Activated naive CD8-positive, alpha-beta T cell treated with anti-CD3 and anti-CD28 coated beads for 36 hours (primary cell): ENCODE results near the gene ASCL5. TPM values are rescaled to one million over a fixed set of nuclear protein-coding genes. Genes with fewer than 3 reads are reported as not detected.

Experiments used
- DNase-seq: peaks from one replicate; pipeline ENCODE4 v3.0.0; 2021
- H3K27ac Mint-ChIP-seq: one replicate; pipeline ENCODE4 v1.8.0; 2022; ENCODE audit warnings: mild to moderate bottlenecking, moderate library complexity, mixed read lengths
- H3K27me3 Mint-ChIP-seq: one replicate; pipeline ENCODE4 v1.8.0; 2022; ENCODE audit warnings: mild to moderate bottlenecking, mixed read lengths
- H3K36me3 Mint-ChIP-seq: one replicate; pipeline ENCODE4 v1.8.0; 2021; ENCODE audit warnings: mild to moderate bottlenecking, mixed read lengths
- H3K4me1 Mint-ChIP-seq: one replicate; pipeline ENCODE4 v1.8.0; 2021; ENCODE audit warnings: mixed read lengths
- H3K4me3 Mint-ChIP-seq: one replicate; pipeline ENCODE4 v1.8.0; 2022; ENCODE audit warnings: mild to moderate bottlenecking, moderate library complexity, mixed read lengths
- H3K9me3 Mint-ChIP-seq: one replicate; pipeline ENCODE4 v1.8.0; 2022; ENCODE audit warnings: mixed read lengths
- total RNA-seq, 2 experiments: library from RNA; stranded (reverse); gene quantifications; one replicate each; pipeline ENCODE4 v1.2.3, GENCODE V29; 2021

ASCL5 gene
- total RNA-seq, 2 experiments from 2014 or later: 0.30 to 0.35 TPM

- H3K9me3 Mint-ChIP-seq: no peaks in the 10 kb centered on the region
- H3K4me3 Mint-ChIP-seq: no peak overlapping the region
- DNase-seq: no peak
- H3K27ac Mint-ChIP-seq: no peak overlapping the region
- no peaks in the 10 kb centered on the region for H3K27me3 Mint-ChIP-seq
- H3K4me1 Mint-ChIP-seq: no peaks in the 10 kb centered on the region
- no peaks in the 10 kb centered on the region for H3K36me3 Mint-ChIP-seq
These were observed 53.0 kb downstream of the ASCL5 start for GRCh38 chr1:201074018-201074417.

DNA sequence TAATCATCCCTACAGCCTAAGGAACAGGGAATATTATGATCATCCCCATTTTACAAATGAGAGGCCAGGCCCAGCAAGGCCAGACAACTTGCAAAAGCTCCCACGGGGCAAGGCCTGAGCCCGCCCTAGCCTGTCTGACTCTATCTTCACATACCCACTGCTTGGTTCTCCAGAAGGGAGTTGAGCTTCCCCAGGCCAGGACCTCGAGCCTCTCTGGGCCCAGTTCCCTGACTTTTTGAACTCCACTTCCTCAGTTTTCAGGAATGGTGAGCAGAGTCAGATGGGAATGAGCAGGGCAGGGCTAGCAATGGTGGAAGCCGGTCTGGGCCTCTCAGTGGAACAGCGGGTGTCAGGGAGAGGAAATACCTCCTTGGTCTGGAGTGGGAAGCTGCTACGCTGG is 54.1 kb downstream of the ASCL5 start:
- H3K4me3 Mint-ChIP-seq: no peak overlapping the region
- DNase-seq: no peak
- H3K27me3 Mint-ChIP-seq: no peaks in the 10 kb centered on the region
- H3K36me3 Mint-ChIP-seq: no peaks in the 10 kb centered on the region
- no peak overlapping the region for H3K27ac Mint-ChIP-seq
- no peaks in the 10 kb centered on the region for H3K4me1 Mint-ChIP-seq
- no peaks in the 10 kb centered on the region for H3K9me3 Mint-ChIP-seq

GRCh38 chr1:201072149-201072548 is 54.8 kb downstream of the ASCL5 start:
- Mint-ChIP-seq H3K4me3 (no peak overlapping the region), H3K36me3 (no peaks in the 10 kb centered on the region), H3K27me3 (no peaks in the 10 kb centered on the region), H3K9me3 (no peaks in the 10 kb centered on the region), H3K27ac (no peak overlapping the region), H3K4me1 (no peaks in the 10 kb centered on the region)
- no peak for DNase-seq

DNA sequence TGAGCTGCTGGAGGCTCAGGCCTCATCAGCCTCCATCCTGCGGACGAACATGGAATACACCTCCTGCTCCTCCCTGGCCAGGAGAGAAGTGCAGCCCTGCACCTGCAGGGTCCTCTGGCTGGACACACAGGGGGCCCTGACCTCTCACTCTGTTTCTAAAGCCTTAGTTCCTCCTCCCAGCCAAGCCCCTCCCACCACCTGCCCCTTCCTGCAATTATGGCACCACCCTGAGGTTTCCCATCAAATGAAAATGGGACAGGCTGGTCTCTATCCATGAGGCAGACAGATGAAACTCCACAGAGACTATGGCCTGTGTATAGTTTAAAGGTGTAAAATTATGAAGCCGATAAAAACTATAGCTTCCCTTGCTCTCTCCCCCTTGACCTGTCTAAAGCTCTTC is 57.3 kb downstream of the ASCL5 start:
- Mint-ChIP-seq H3K36me3 (no peaks in the 10 kb centered on the region), H3K4me1 (no peaks in the 10 kb centered on the region), H3K27me3 (peaks cover 2% of the 10 kb centered on the region), H3K9me3 (no peaks in the 10 kb centered on the region), H3K4me3 (no peak overlapping the region), H3K27ac (no peak overlapping the region)
- DNase-seq: no peak

DNA sequence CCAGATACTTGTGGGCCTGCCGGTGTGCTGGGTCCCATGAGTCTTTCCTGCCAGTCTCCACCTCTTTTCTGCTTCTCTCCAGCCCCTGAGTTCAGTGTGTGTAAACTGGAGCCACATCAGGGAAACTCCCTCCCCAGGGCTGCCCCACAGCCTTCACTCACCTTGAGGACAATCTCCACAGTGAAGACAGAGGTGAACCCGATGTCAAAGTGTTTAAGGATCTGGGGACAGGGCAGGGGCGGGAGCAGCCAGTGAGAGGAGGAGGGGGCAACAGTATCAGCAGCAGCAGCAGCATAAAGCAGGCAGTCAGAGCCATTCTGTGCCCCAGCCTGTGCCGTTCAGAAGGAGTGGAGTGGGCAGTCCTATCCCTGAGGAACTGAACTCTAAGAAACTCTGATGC is 58.0 kb downstream of the ASCL5 start:
- H3K27me3 Mint-ChIP-seq: peaks cover 2% of the 10 kb centered on the region
- H3K4me1 Mint-ChIP-seq: no peaks in the 10 kb centered on the region
- DNase-seq: no peak
- no peak overlapping the region for H3K4me3 Mint-ChIP-seq
- no peaks in the 10 kb centered on the region for H3K9me3 Mint-ChIP-seq
- no peaks in the 10 kb centered on the region for H3K36me3 Mint-ChIP-seq
- H3K27ac Mint-ChIP-seq: no peak overlapping the region

- Mint-ChIP-seq H3K4me3 (no peak overlapping the region), H3K9me3 (no peaks in the 10 kb centered on the region), H3K36me3 (no peaks in the 10 kb centered on the region), H3K4me1 (no peaks in the 10 kb centered on the region), H3K27ac (no peak overlapping the region), H3K27me3 (peaks cover 2% of the 10 kb centered on the region)
- no peak for DNase-seq
These were observed 60.0 kb downstream of the ASCL5 start for GRCh38 chr1:201066986-201067385.

DNA sequence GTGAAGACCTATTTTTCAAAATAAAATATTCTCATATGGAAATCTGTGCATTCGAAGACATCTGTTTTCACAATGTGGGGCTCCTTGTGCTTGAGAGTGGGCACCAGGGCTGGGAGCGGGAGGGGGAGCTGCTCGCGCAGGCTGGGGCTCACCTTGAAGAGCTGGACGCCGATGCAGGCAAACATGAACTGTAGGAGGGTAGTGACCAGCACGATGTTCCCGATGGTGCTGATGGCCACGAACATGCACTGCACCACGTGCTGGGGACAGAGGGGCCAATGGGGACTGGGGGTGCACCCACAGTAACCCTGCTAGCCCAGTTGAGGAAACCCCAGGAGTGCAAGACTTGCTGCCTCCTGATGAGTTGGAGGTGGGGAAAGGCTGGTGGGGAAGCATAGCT is 61.3 kb downstream of the ASCL5 start:
- Mint-ChIP-seq H3K4me1 (no peaks in the 10 kb centered on the region), H3K36me3 (no peaks in the 10 kb centered on the region), H3K27me3 (peaks cover 2% of the 10 kb centered on the region), H3K27ac (no peak overlapping the region), H3K9me3 (no peaks in the 10 kb centered on the region), H3K4me3 (no peak overlapping the region)
- DNase-seq: no peak

DNA sequence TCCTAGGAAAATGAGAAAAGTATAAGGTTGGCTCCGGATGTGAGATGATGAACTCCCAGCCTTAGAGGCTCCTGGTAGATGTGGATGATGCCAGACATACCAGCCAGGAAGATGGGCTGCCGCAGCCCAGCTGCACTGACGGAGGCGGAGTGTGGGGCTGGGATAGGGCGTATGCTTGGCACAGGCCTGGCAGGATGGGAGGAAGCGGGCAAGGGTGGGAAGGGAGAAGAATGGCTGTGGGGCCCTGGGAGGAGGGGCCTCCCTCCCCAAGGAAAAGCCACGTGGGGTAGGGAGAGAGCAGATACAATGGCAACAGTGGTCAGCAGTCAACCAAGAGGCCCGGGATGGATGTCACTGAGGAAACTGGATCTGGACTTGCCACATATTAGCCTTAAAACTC is 62.2 kb downstream of the ASCL5 start:
- no peaks in the 10 kb centered on the region for H3K36me3 Mint-ChIP-seq

More for the DNA sequence above, 62.2 kb downstream of the ASCL5 start:
- no peak overlapping the region for H3K27ac Mint-ChIP-seq
- H3K27me3 Mint-ChIP-seq: peaks cover 2% of the 10 kb centered on the region
- no peaks in the 10 kb centered on the region for H3K9me3 Mint-ChIP-seq
- DNase-seq: no peak
- H3K4me1 Mint-ChIP-seq: no peaks in the 10 kb centered on the region
- H3K4me3 Mint-ChIP-seq: no peak overlapping the region

Other genes with a start within 250 kb of the ASCL5 start
- under 1 TPM in 1 of 2 experiments, not detected in 1; 0.04 TPM for gene INAVA, start 232.3 kb downstream of the ASCL5 start, total RNA-seq
- gene KIF21B, start 103.5 kb downstream of the ASCL5 start, total RNA-seq: 10 to 100 TPM; 55.7 to 56.2 TPM
- gene CACNA1S, start 14.8 kb downstream of the ASCL5 start, total RNA-seq: not detected
- gene TMEM9, start 27.3 kb upstream of the ASCL5 start, total RNA-seq: 10 to 100 TPM; 28.2 to 29.8 TPM
- gene IGFN1, start 63.6 kb upstream of the ASCL5 start, total RNA-seq: not detected
- under 1 TPM; 0.04 to 0.06 TPM for gene PKP1, start 156.3 kb upstream of the ASCL5 start, total RNA-seq